ENCODE results near the gene RIOK1.

Gene RIOK1

DNA sequence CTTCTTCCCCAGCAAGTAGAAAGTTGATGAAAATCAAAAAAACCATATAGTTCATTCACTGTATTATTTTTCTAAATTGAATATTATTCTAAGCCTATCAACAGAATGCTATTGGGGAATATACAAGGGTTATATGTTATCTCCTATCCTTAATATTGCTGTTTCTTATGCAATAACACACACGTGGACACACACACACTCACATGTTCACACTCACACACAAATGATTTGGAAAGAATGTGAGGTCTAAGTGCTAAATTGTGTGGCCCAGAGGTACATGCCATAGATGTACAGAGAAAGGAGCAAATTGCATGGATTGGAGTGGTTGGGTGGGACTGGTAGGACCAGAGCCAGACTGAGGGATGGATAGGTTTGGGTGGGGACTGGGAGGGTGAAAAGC, 45.1 kb downstream of the RIOK1 start:
- no CpG with 5 or more reads among the region's 1 CpG for WGBS (ENCODE audit: extremely low coverage, insufficient coverage, low lambda C conversion rate)
- Histone ChIP-seq H3K27ac (ENCODE audit: low read depth, low read length) (no peak overlapping the region), H2AK5ac (ENCODE audit: low read length) (no peak overlapping the region), H3K79me2 (ENCODE audit: control insufficient read depth, insufficient read depth, low read length) (no peaks in the 10 kb centered on the region), H3K56ac (ENCODE audit: low read length) (no peak overlapping the region), H3K4me1 (ENCODE audit: control insufficient read depth, low read depth, low read length) (no peaks in the 10 kb centered on the region), H3K9ac (ENCODE audit: low read length) (no peak overlapping the region), H3K4ac (ENCODE audit: low read depth, low read length) (no peak overlapping the region), H3K18ac (ENCODE audit: low read length) (no peak overlapping the region), H4K8ac (ENCODE audit: low read depth, low read length) (no peak overlapping the region), H3K4me2 (ENCODE audit: low read length) (no peak overlapping the region), H3K79me1 (ENCODE audit: low read length) (no peaks in the 10 kb centered on the region), H3K36me3 (ENCODE audit: control insufficient read depth, insufficient read depth, low read length) (no peaks in the 10 kb centered on the region), H2BK15ac (replicated peaks; ENCODE audit: low read depth) (no peak overlapping the region), H3K23ac (ENCODE audit: low read length) (no peak overlapping the region), H4K5ac (ENCODE audit: low read length) (no peak overlapping the region), H2BK120ac (ENCODE audit: low read depth, low read length) (no peak overlapping the region), H3K4me3 (ENCODE audit: low read length) (no peak overlapping the region), H2BK5ac (ENCODE audit: low read length) (no peak overlapping the region), H3K27me3 (ENCODE audit: insufficient read depth, low read length, poor library complexity) (no peaks in the 10 kb centered on the region)
- no peak for DNase-seq

DNA sequence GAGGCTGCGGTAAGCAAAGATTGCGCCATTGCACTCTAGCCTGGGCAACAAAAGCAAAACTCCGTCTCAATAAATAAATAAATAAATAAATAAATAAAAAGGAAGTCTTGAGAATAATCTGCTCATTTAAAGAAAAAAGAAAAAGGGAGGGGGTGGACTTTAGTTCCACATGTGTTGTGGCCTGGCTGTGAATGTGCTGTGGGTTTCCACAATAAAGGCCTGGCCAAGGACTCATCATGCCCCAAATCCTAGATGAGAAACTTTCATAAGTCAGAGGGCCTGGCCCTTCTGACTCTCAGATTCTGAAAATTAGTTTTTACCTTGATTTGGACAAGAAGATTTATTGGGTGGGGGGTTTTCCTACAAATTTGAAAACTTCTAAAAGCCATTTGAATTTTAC, 48.4 kb downstream of the RIOK1 start:
- Histone ChIP-seq H4K8ac (ENCODE audit: low read depth, low read length) (no peak overlapping the region), H3K4me2 (ENCODE audit: low read length) (no peak overlapping the region), H2BK5ac (ENCODE audit: low read length) (no peak overlapping the region), H3K9ac (ENCODE audit: low read length) (no peak overlapping the region), H3K27ac (ENCODE audit: low read depth, low read length) (no peak overlapping the region), H3K56ac (ENCODE audit: low read length) (no peak overlapping the region), H3K4me1 (ENCODE audit: control insufficient read depth, low read depth, low read length) (no peaks in the 10 kb centered on the region), H3K4me3 (ENCODE audit: low read length) (no peak overlapping the region), H3K23ac (ENCODE audit: low read length) (no peak overlapping the region), H3K27me3 (ENCODE audit: insufficient read depth, low read length, poor library complexity) (no peaks in the 10 kb centered on the region), H4K5ac (ENCODE audit: low read length) (no peak overlapping the region), H3K18ac (ENCODE audit: low read length) (no peak overlapping the region), H3K4ac (ENCODE audit: low read depth, low read length) (no peak overlapping the region), H3K79me1 (ENCODE audit: low read length) (no peaks in the 10 kb centered on the region), H2BK120ac (ENCODE audit: low read depth, low read length) (no peak overlapping the region), H2BK15ac (replicated peaks; ENCODE audit: low read depth) (no peak overlapping the region), H3K79me2 (ENCODE audit: control insufficient read depth, insufficient read depth, low read length) (no peaks in the 10 kb centered on the region), H3K36me3 (ENCODE audit: control insufficient read depth, insufficient read depth, low read length) (no peaks in the 10 kb centered on the region), H2AK5ac (ENCODE audit: low read length) (no peak overlapping the region)
- no CpG with 5 or more reads among the region's 3 CpGs for WGBS (ENCODE audit: extremely low coverage, insufficient coverage, low lambda C conversion rate)
- DNase-seq: no peak

DNA sequence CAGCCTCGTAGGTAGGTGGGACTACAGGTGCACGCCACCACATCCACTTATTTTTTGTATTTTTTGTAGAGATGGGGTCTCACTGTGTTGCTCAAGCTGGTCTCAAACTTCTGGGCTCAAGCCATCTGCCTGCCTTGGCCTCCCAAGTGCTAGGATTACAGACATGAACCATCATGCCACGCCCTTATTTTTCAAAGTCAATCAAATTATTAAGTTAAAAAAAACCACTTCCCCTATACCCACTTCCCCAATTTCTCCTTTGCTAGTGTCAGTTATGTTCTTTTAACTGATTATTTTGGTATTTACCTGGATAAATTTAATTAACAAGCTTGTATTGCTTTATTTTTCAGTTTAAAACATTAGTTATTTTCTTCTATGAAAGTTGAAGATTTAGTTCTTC, 49.6 kb downstream of the RIOK1 start:
- Histone ChIP-seq H3K79me1 (ENCODE audit: low read length) (no peaks in the 10 kb centered on the region), H3K18ac (ENCODE audit: low read length) (no peak overlapping the region), H3K36me3 (ENCODE audit: control insufficient read depth, insufficient read depth, low read length) (no peaks in the 10 kb centered on the region), H3K4me2 (ENCODE audit: low read length) (no peak overlapping the region), H3K27me3 (ENCODE audit: insufficient read depth, low read length, poor library complexity) (no peaks in the 10 kb centered on the region), H2BK15ac (replicated peaks; ENCODE audit: low read depth) (no peak overlapping the region), H3K4me1 (ENCODE audit: control insufficient read depth, low read depth, low read length) (no peaks in the 10 kb centered on the region), H4K8ac (ENCODE audit: low read depth, low read length) (no peak overlapping the region), H2BK120ac (ENCODE audit: low read depth, low read length) (no peak overlapping the region), H3K27ac (ENCODE audit: low read depth, low read length) (no peak overlapping the region), H3K56ac (ENCODE audit: low read length) (no peak overlapping the region), H3K4ac (ENCODE audit: low read depth, low read length) (no peak overlapping the region), H3K9ac (ENCODE audit: low read length) (no peak overlapping the region), H3K4me3 (ENCODE audit: low read length) (no peak overlapping the region), H3K79me2 (ENCODE audit: control insufficient read depth, insufficient read depth, low read length) (no peaks in the 10 kb centered on the region), H2AK5ac (ENCODE audit: low read length) (no peak overlapping the region), H4K5ac (ENCODE audit: low read length) (no peak overlapping the region), H2BK5ac (ENCODE audit: low read length) (no peak overlapping the region), H3K23ac (ENCODE audit: low read length) (no peak overlapping the region)
- no peak for DNase-seq
- WGBS (ENCODE audit: extremely low coverage, insufficient coverage, low lambda C conversion rate): no CpG with 5 or more reads among the region's 3 CpGs

DNA sequence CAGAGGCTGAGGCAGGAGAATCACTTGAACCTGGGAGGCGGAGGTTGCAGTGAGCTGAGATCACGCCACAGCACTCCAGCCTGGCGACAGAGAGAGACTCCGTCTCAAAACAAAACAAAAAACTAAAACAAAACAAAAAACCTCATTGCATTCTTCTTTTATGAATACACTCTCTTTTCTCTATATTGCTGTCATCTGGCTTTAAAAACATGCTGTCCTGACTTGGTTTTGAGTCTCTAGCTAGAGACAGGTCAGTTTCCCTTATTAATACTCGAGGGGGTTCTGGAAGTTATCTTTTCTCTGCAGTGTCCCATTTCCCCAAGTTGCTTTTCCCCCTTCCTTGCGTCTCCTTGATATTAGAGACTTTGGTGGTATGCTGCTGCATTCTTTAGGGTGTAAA, 50.9 kb downstream of the RIOK1 start:
- H4K8ac ChIP-seq (ENCODE audit: low read depth, low read length): no peak overlapping the region
- H2BK15ac ChIP-seq (replicated peaks; ENCODE audit: low read depth): no peak overlapping the region
- H3K4me1 ChIP-seq (ENCODE audit: control insufficient read depth, low read depth, low read length): no peaks in the 10 kb centered on the region
- H2BK5ac ChIP-seq (ENCODE audit: low read length): no peak overlapping the region
- no peak overlapping the region for H2AK5ac ChIP-seq (ENCODE audit: low read length)
- H3K23ac ChIP-seq (ENCODE audit: low read length): no peak overlapping the region
- WGBS (ENCODE audit: extremely low coverage, insufficient coverage, low lambda C conversion rate): no CpG with 5 or more reads among the region's 6 CpGs
- H3K4me3 ChIP-seq (ENCODE audit: low read length): no peak overlapping the region
- H3K79me1 ChIP-seq (ENCODE audit: low read length): no peaks in the 10 kb centered on the region
- H3K4me2 ChIP-seq (ENCODE audit: low read length): no peak overlapping the region
- no peak overlapping the region for H4K5ac ChIP-seq (ENCODE audit: low read length)
- H3K79me2 ChIP-seq (ENCODE audit: control insufficient read depth, insufficient read depth, low read length): no peaks in the 10 kb centered on the region
- no peak overlapping the region for H3K4ac ChIP-seq (ENCODE audit: low read depth, low read length)
- no peak overlapping the region for H3K56ac ChIP-seq (ENCODE audit: low read length)
- no peak overlapping the region for H3K18ac ChIP-seq (ENCODE audit: low read length)
- H3K9ac ChIP-seq (ENCODE audit: low read length): no peak overlapping the region
- no peak overlapping the region for H3K27ac ChIP-seq (ENCODE audit: low read depth, low read length)
- H2BK120ac ChIP-seq (ENCODE audit: low read depth, low read length): no peak overlapping the region
- H3K27me3 ChIP-seq (ENCODE audit: insufficient read depth, low read length, poor library complexity): no peaks in the 10 kb centered on the region
- H3K36me3 ChIP-seq (ENCODE audit: control insufficient read depth, insufficient read depth, low read length): no peaks in the 10 kb centered on the region
- no peak for DNase-seq

DNA sequence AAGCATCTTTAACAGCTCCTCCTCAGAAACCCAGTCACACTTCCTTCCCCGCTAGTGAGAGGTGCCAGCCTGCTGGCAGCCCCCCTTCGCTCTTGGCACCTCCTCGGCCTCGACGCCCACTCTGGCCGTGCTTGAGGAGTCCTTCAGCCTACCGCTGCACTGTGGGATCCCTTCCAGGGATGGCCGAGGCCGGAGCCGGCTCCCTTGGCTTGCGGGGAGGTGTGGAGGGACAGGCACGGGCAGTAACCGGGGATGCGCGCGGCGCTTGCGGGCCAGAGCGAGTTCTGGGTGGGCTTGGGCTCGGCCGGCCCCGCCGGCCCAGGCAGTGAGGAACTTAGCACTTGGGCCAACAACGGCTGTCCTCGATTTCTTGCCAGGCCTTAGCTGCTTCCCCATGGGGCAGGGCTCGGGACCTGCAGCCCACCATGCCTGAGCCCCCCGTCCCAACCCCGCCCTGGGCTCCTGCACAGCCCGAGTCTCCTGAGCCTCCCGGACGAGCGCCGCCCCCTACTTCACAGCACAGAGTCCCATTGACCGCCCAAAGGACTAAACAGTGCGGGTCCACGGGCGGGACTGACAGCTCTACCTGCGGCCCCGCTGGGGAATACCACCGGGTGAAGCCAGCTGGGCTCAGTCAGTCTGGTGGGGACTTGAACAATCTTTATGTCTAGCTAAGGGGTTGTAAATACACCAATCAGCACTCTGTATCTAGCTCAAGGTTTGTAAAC, 51.6 kb downstream of the RIOK1 start:
- H3K4ac ChIP-seq (ENCODE audit: low read depth, low read length): no peak overlapping the region
- no peak overlapping the region for H3K27ac ChIP-seq (ENCODE audit: low read depth, low read length)
- no peak overlapping the region for H2AK5ac ChIP-seq (ENCODE audit: low read length)
- H3K79me1 ChIP-seq (ENCODE audit: low read length): no peaks in the 10 kb centered on the region
- H3K4me2 ChIP-seq (ENCODE audit: low read length): no peak overlapping the region
- no peak overlapping the region for H4K5ac ChIP-seq (ENCODE audit: low read length)
- H3K56ac ChIP-seq (ENCODE audit: low read length): no peak overlapping the region
- WGBS (ENCODE audit: extremely low coverage, insufficient coverage, low lambda C conversion rate): no CpG with 5 or more reads among the region's 40 CpGs
- H3K36me3 ChIP-seq (ENCODE audit: control insufficient read depth, insufficient read depth, low read length): no peaks in the 10 kb centered on the region
- DNase-seq: no peak
- no peak overlapping the region for H2BK120ac ChIP-seq (ENCODE audit: low read depth, low read length)
- H3K9ac ChIP-seq (ENCODE audit: low read length): no peak overlapping the region
- H2BK15ac ChIP-seq (replicated peaks; ENCODE audit: low read depth): no peak overlapping the region
- H2BK5ac ChIP-seq (ENCODE audit: low read length): no peak overlapping the region
- no peaks in the 10 kb centered on the region for H3K79me2 ChIP-seq (ENCODE audit: control insufficient read depth, insufficient read depth, low read length)
- no peak overlapping the region for H3K4me3 ChIP-seq (ENCODE audit: low read length)
- H3K27me3 ChIP-seq (ENCODE audit: insufficient read depth, low read length, poor library complexity): no peaks in the 10 kb centered on the region
- no peak overlapping the region for H4K8ac ChIP-seq (ENCODE audit: low read depth, low read length)
- no peak overlapping the region for H3K23ac ChIP-seq (ENCODE audit: low read length)
- no peaks in the 10 kb centered on the region for H3K4me1 ChIP-seq (ENCODE audit: control insufficient read depth, low read depth, low read length)
- H3K18ac ChIP-seq (ENCODE audit: low read length): no peak overlapping the region

DNA sequence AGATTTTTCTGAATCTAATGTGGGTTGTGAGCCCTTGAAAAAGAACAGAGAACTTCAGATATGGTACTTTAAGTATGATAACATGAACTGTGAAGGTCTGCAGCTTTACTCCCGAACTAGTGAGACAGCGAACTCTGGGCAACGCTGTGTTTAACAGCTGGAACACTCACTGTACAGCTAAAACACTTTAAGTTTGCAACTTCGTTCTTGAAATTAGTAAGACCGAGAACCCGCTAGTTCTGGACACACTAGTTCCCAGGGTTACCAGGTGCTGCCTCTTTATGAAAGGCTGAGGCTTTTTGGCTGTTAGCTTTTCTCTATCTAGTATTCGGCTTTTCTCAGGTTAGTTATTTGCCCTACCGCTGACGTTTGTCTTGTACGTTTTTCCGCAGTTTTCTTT, 52.9 kb downstream of the RIOK1 start:
- no CpG with 5 or more reads among the region's 11 CpGs for WGBS (ENCODE audit: extremely low coverage, insufficient coverage, low lambda C conversion rate)
- Histone ChIP-seq H3K56ac (ENCODE audit: low read length) (no peak overlapping the region), H3K4me3 (ENCODE audit: low read length) (no peak overlapping the region), H2AK5ac (ENCODE audit: low read length) (no peak overlapping the region), H3K27ac (ENCODE audit: low read depth, low read length) (no peak overlapping the region), H3K4me2 (ENCODE audit: low read length) (no peak overlapping the region), H3K23ac (ENCODE audit: low read length) (no peak overlapping the region), H4K5ac (ENCODE audit: low read length) (no peak overlapping the region), H3K36me3 (ENCODE audit: control insufficient read depth, insufficient read depth, low read length) (no peaks in the 10 kb centered on the region), H3K27me3 (ENCODE audit: insufficient read depth, low read length, poor library complexity) (no peaks in the 10 kb centered on the region), H3K9ac (ENCODE audit: low read length) (no peak overlapping the region), H2BK5ac (ENCODE audit: low read length) (no peak overlapping the region), H3K4ac (ENCODE audit: low read depth, low read length) (no peak overlapping the region), H2BK15ac (replicated peaks; ENCODE audit: low read depth) (no peak overlapping the region), H3K18ac (ENCODE audit: low read length) (no peak overlapping the region), H4K8ac (ENCODE audit: low read depth, low read length) (no peak overlapping the region), H3K79me1 (ENCODE audit: low read length) (no peaks in the 10 kb centered on the region), H2BK120ac (ENCODE audit: low read depth, low read length) (no peak overlapping the region), H3K79me2 (ENCODE audit: control insufficient read depth, insufficient read depth, low read length) (no peaks in the 10 kb centered on the region), H3K4me1 (ENCODE audit: control insufficient read depth, low read depth, low read length) (no peaks in the 10 kb centered on the region)
- no peak for DNase-seq
